ENCODE measurements around the gene FSCN2.
"Not testable (repeated sequence)": the region's sequence is repeated elsewhere in the genome, so short reads cannot be mapped to it uniquely, and the experiment has no call there.

FSCN2 gene

GRCh38 chr17:81524039-81524864 is 3.9 kb upstream of the FSCN2 start:
- DNase-seq (ENCODE audit: low read depth in 2 of 3, low spot score in 2 of 3): no peak

GRCh38 chr17:81524865-81525159 is 3.4 kb upstream of the FSCN2 start:
- no peak for DNase-seq (ENCODE audit: low read depth in 2 of 3, low spot score in 2 of 3)

- no peak for DNase-seq (ENCODE audit: low read depth in 2 of 3, low spot score in 2 of 3)
Measured at GRCh38 chr17:81526662-81527571, 1.3 kb upstream of the FSCN2 start.

GRCh38 chr17:81528384-81528650 is 140 bp downstream of the FSCN2 start:
- DNase-seq (ENCODE audit: low read depth in 2 of 3, low spot score in 2 of 3): no peak

GRCh38 chr17:81528651-81529436 is 667 bp downstream of the FSCN2 start:
- DNase-seq (ENCODE audit: low read depth in 2 of 3, low spot score in 2 of 3): no peak

- no peak for DNase-seq (ENCODE audit: low read depth in 2 of 3, low spot score in 2 of 3)
Measured at GRCh38 chr17:81529437-81529803, 1.2 kb downstream of the FSCN2 start.

GRCh38 chr17:81531013-81531412 is 2.8 kb downstream of the FSCN2 start:
- DNase-seq (ENCODE audit: low read depth in 2 of 3, low spot score in 2 of 3): not testable (repeated sequence)

- not testable (repeated sequence) for DNase-seq (ENCODE audit: low read depth in 2 of 3, low spot score in 2 of 3)
Measured at GRCh38 chr17:81531998-81532404, 3.8 kb downstream of the FSCN2 start.

- DNase-seq (ENCODE audit: low read depth in 2 of 3, low spot score in 2 of 3): no peak
Measured at GRCh38 chr17:81532490-81533287, 4.5 kb downstream of the FSCN2 start.

- no peak for DNase-seq (ENCODE audit: low read depth in 2 of 3, low spot score in 2 of 3)
Measured at GRCh38 chr17:81533339-81534141, 5.4 kb downstream of the FSCN2 start.

GRCh38 chr17:81534157-81535006 is 6.2 kb downstream of the FSCN2 start:
- DNase-seq (ENCODE audit: low read depth in 2 of 3, low spot score in 2 of 3): no peak

- no peak for DNase-seq (ENCODE audit: low read depth in 2 of 3, low spot score in 2 of 3)
Measured at GRCh38 chr17:81535007-81535328, 6.8 kb downstream of the FSCN2 start.

GRCh38 chr17:81535480-81536298 is 7.5 kb downstream of the FSCN2 start:
- no peak for DNase-seq (ENCODE audit: low read depth in 2 of 3, low spot score in 2 of 3)

- no peak for DNase-seq (ENCODE audit: low read depth in 2 of 3, low spot score in 2 of 3)
Measured at GRCh38 chr17:81536299-81537290, 8.4 kb downstream of the FSCN2 start.

- DNase-seq (ENCODE audit: low read depth in 2 of 3, low spot score in 2 of 3): no peak
Measured at GRCh38 chr17:81537343-81537855, 9.2 kb downstream of the FSCN2 start.

- DNase-seq (ENCODE audit: low read depth in 2 of 3, low spot score in 2 of 3): no peak
Measured at GRCh38 chr17:81537856-81538555, 9.8 kb downstream of the FSCN2 start.

Measured in activated CD8-positive, alpha-beta memory T cell treated with anti-CD3 and anti-CD28 coated beads for 48 hours (primary cell).